Measurements from ENCODE around the gene ART3. TPM values are rescaled to one million over a fixed set of nuclear protein-coding genes. Genes with fewer than 3 reads are reported as not detected.

The ART3 gene
- total and polyA plus RNA-seq, 9 of the 15 experiments (the other 6 are each of a cell fraction or from before 2014, with no cell fraction given): 0.69 to 1.4 (median 1.1) TPM; not detected in 1

- TF ChIP-seq, protein P1, sequence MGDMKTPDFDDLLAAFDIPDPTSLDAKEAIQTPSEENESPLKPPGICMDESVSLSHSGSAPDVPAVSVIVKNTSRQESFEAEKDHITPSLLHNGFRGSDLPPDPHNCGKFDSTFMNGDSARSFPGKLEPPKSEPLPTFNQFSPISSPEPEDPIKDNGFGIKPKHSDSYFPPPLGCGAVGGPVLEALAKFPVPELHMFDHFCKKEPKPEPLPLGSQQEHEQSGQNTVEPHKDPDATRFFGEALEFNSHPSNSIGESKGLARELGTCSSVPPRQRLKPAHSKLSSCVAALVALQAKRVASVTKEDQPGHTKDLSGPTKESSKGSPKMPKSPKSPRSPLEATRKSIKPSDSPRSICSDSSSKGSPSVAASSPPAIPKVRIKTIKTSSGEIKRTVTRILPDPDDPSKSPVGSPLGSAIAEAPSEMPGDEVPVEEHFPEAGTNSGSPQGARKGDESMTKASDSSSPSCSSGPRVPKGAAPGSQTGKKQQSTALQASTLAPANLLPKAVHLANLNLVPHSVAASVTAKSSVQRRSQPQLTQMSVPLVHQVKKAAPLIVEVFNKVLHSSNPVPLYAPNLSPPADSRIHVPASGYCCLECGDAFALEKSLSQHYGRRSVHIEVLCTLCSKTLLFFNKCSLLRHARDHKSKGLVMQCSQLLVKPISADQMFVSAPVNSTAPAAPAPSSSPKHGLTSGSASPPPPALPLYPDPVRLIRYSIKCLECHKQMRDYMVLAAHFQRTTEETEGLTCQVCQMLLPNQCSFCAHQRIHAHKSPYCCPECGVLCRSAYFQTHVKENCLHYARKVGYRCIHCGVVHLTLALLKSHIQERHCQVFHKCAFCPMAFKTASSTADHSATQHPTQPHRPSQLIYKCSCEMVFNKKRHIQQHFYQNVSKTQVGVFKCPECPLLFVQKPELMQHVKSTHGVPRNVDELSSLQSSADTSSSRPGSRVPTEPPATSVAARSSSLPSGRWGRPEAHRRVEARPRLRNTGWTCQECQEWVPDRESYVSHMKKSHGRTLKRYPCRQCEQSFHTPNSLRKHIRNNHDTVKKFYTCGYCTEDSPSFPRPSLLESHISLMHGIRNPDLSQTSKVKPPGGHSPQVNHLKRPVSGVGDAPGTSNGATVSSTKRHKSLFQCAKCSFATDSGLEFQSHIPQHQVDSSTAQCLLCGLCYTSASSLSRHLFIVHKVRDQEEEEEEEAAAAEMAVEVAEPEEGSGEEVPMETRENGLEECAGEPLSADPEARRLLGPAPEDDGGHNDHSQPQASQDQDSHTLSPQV (IDR thresholded peaks at IDR 0.05): no peak
- TF ChIP-seq MAFG (tag; conservative IDR thresholded peaks at IDR 0.05) (no peak), ZNF274 (IDR thresholded peaks at IDR 0.05; ENCODE audit: borderline replicate concordance, low read depth, low read length) (no peak), L3MBTL2 (IDR thresholded peaks at IDR 0.05) (0 out of 2 replicates have a peak, but pooled peaks have one; percentile 30), ZNF707 (CRISPR knock-in tag; conservative IDR thresholded peaks at IDR 0.05) (no peak), PCBP1 (IDR thresholded peaks at IDR 0.05; ENCODE audit: low read depth, low read length, poor library complexity, severe bottlenecking) (no peak), CC2D1A (IDR thresholded peaks at IDR 0.05) (peak; percentile 89), MIER1 (IDR thresholded peaks at IDR 0.05; ENCODE audit: low read depth) (no peak), YY1 (IDR thresholded peaks at IDR 0.05; ENCODE audit: borderline replicate concordance in 1 of 3, control insufficient read depth in 1 of 3, extremely low read depth in 1 of 3, insufficient read depth in 3 of 3, insufficient read length in 1 of 3, insufficient replicate concordance in 2 of 3, low read depth in 1 of 3, low read length in 2 of 3) (no peak), KDM4B (IDR thresholded peaks at IDR 0.05; ENCODE audit: borderline replicate concordance in 2 of 2, low read depth in 1 of 2) (no peak), RBM39 (optimal IDR thresholded peaks at IDR 0.05; ENCODE audit: low read depth, low read length) (no peak), STAT5B (CRISPR knock-in tag; IDR thresholded peaks at IDR 0.05) (no peak), TEAD1 (CRISPR knock-in tag; IDR thresholded peaks at IDR 0.05) (no peak), SNRNP70 (optimal IDR thresholded peaks at IDR 0.05; ENCODE audit: low read depth, low read length) (no peak), ARID1B (IDR thresholded peaks at IDR 0.05) (peak; percentile 81), CBFB (CRISPR knock-in tag; IDR thresholded peaks at IDR 0.05) (no peak), PHB (CRISPR knock-in tag; IDR thresholded peaks at IDR 0.05) (no peak), ZNF512 (tag; IDR thresholded peaks at IDR 0.05) (peak; percentile 75), POU5F1 (IDR thresholded peaks at IDR 0.05; ENCODE audit: borderline replicate concordance, low read depth, low read length, partially characterized antibody) (no peak), DIDO1 (tag; IDR thresholded peaks at IDR 0.05; ENCODE audit: low read depth) (no peak), SETDB1 (IDR thresholded peaks at IDR 0.05; ENCODE audit: low read length) (no peak), ZNF23 (CRISPR knock-in tag; IDR thresholded peaks at IDR 0.05) (no peak), KHSRP (IDR thresholded peaks at IDR 0.05) (no peak)
- TF ChIP-seq, protein P2, sequence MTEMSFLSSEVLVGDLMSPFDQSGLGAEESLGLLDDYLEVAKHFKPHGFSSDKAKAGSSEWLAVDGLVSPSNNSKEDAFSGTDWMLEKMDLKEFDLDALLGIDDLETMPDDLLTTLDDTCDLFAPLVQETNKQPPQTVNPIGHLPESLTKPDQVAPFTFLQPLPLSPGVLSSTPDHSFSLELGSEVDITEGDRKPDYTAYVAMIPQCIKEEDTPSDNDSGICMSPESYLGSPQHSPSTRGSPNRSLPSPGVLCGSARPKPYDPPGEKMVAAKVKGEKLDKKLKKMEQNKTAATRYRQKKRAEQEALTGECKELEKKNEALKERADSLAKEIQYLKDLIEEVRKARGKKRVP (CRISPR knock-in tag; IDR thresholded peaks at IDR 0.05): no peak
These were observed 15.6 kb upstream of the ART3 start (continued) for GRCh38 chr4:76058888-76059426.
